ENCODE results near the gene ATP2C2.

GRCh38 chr16:84397090-84397489, 28.8 kb downstream of the ATP2C2 start:
- TF ChIP-seq CTCF (IDR thresholded peaks at IDR 0.05; ENCODE audit: insufficient read depth, low read length) (no peak), POLR2AphosphoS5 (IDR thresholded peaks at IDR 0.05; ENCODE audit: low read depth) (no peak)

Measured in HL-60 (cell line).